HCT116 (cell line): ENCODE data around the gene LMBR1. TPM values are rescaled to one million over a fixed set of nuclear protein-coding genes. Genes with fewer than 3 reads are reported as not detected.
A peak's percentile ranks its signal among the peaks of the same experiment; 100 is the strongest.

Source experiments
- ATAC-seq: fragments of 200-7000 bp; cut with Tn5 transposase; 2 replicates; pipeline ENCODE4 v1.9.1; 2020; ENCODE audit warnings: mild to moderate bottlenecking, moderate library complexity
- BruUV-seq: library from RNA; stranded (reverse); fragments of 400-500 nt; replicated peaks from 2 replicates; lab custom pipeline; 2021; lab: Mats Ljungman, UMichigan
- CTCF ChIA-PET: fragments of 300-600 bp; sonication (Branson Sonifier 250); formaldehyde crosslinking; loops from one replicate; lab custom pipeline; 2021; ENCODE audit warnings: antibody characterized with exemption; lab: Charles Lee
- POLR2A ChIA-PET: fragments of 300-600, 350-600 bp; sonication (Branson Sonifier 250); formaldehyde crosslinking; loops from one replicate; lab custom pipeline; 2021; ENCODE audit warnings: antibody characterized with exemption; lab: Charles Lee
- RAD21 ChIA-PET, 2 experiments: fragments of 300-600 bp; sonication (Branson Sonifier 250); formaldehyde crosslinking; loops; one replicate each; lab custom pipeline; 2023; ENCODE audit warnings: low total read pairs in 2 of 2; ENCODE audit not compliant: uncharacterized antibody in 2 of 2, unreplicated experiment in 2 of 2, low non-redundant PET in 1 of 2; lab: Charles Lee
- DNase-seq: peaks from one replicate; pipeline ENCODE4 v3.0.0-alpha.2; 2010; ENCODE audit warnings: low read depth, low spot score
- H2AFZ ChIP-seq: fragments of 200-600 bp; shearing (Covaris generic), sonication (generic); 2 replicates; pipeline ENCODE4 v1.6.1; 2017; ENCODE audit warnings: low read depth, mixed run types, mixed read lengths, antibody characterized with exemption, low read length; ENCODE audit not compliant: poor library complexity, severe bottlenecking
- H3K27ac ChIP-seq: 2 replicates; pipeline ENCODE4 v1.5.1; 2012; ENCODE audit warnings: low read depth, low read length
- H3K27me3 ChIP-seq: fragments of 200-600 bp; sonication (generic); 2 replicates; pipeline ENCODE4 v1.6.1; 2016; ENCODE audit warnings: mixed run types, low read length, mixed read lengths; ENCODE audit not compliant: insufficient read depth
- H3K36me3 ChIP-seq, 2 experiments: fragments of 200-500 bp in 1 of 2; fragments of 200-600 bp in 1 of 2; sonication (Bioruptor generic) in 1 of 2; sonication (generic) in 1 of 2; 2 replicates each; pipeline versions ENCODE4 v1.5.1 to v1.6.1; 2014 to 2016; ENCODE audit warnings: low read length in 2 of 2, inconsistent platforms in 1 of 2, mixed read lengths in 1 of 2, mixed run types in 1 of 2; ENCODE audit not compliant: insufficient read depth in 2 of 2, control insufficient read depth in 1 of 2
- H3K4me1 ChIP-seq, 2 experiments: fragments of 200-600 bp in 1 of 2; sonication (generic) in 1 of 2; 2 replicates each; pipeline versions ENCODE4 v1.5.1 to v1.6.1; 2012 to 2017; ENCODE audit warnings: low read length in 2 of 2, inconsistent platforms in 1 of 2, mild to moderate bottlenecking in 1 of 2, mixed read lengths in 1 of 2, mixed run types in 1 of 2, moderate library complexity in 1 of 2; ENCODE audit not compliant: insufficient read depth in 2 of 2, control insufficient read depth in 1 of 2
- H3K4me2 ChIP-seq: fragments of 200-600 bp; sonication (generic); 2 replicates; pipeline ENCODE4 v1.6.1; 2017; ENCODE audit warnings: mixed run types, low read length, mixed read lengths
- H3K4me3 ChIP-seq, 2 experiments: fragments of 200-600 bp in 1 of 2; sonication (generic) in 1 of 2; replicated peaks in 1 of 2; 2 replicates each; pipeline ENCODE4 v1.5.1; 2011 to 2016; ENCODE audit warnings: low read length in 2 of 2, control low read depth in 1 of 2, low read depth in 1 of 2, mild to moderate bottlenecking in 1 of 2, mixed read lengths in 1 of 2, mixed run types in 1 of 2
- H3K79me2 ChIP-seq: fragments of 200-600 bp; sonication (generic); 2 replicates; pipeline ENCODE4 v1.6.1; 2017; ENCODE audit warnings: mild to moderate bottlenecking, mixed run types, low read length, moderate library complexity, mixed read lengths; ENCODE audit not compliant: insufficient read depth
- H3K9ac ChIP-seq: fragments of 200-600 bp; sonication (generic); 2 replicates; pipeline ENCODE4 v1.6.1; 2016; ENCODE audit warnings: low read length, mixed read lengths
- H3K9me2 ChIP-seq: fragments of 200-600 bp; sonication (generic), shearing (Covaris generic); 2 replicates; pipeline ENCODE4 v1.6.1; 2017; ENCODE audit warnings: mixed run types, mild to moderate bottlenecking, moderate library complexity; ENCODE audit not compliant: insufficient read depth
- H3K9me3 ChIP-seq, 2 experiments: fragments of 200-500 bp in 1 of 2; fragments of 200-600 bp in 1 of 2; sonication (Bioruptor generic) in 1 of 2; sonication (generic) in 1 of 2; 2 replicates each; pipeline ENCODE4 v1.6.1; 2014 to 2017; ENCODE audit warnings: low read length in 2 of 2, mixed read lengths in 2 of 2, inconsistent platforms in 1 of 2, low read depth in 1 of 2, mild to moderate bottlenecking in 1 of 2, mixed run types in 1 of 2, moderate library complexity in 1 of 2; ENCODE audit not compliant: control insufficient read depth in 1 of 2, insufficient read depth in 1 of 2
- H4K20me1 ChIP-seq: fragments of 200-600 bp; sonication (generic), shearing (Covaris generic); 2 replicates; pipeline ENCODE4 v1.6.1; 2017; ENCODE audit warnings: mixed run types, mild to moderate bottlenecking, moderate library complexity; ENCODE audit not compliant: insufficient read depth
- CBX3 ChIP-seq: IDR thresholded peaks from 2 replicates; pipeline ENCODE4 v1.6.1; 2012; ENCODE audit warnings: low read depth
- CEBPB ChIP-seq: IDR thresholded peaks from 2 replicates; pipeline ENCODE4 v1.6.1; 2012; ENCODE audit warnings: low read depth
- EZH2 ChIP-seq: fragments of 200-600 bp; sonication (generic); IDR thresholded peaks from 2 replicates; pipeline ENCODE4 v1.6.1; 2017; ENCODE audit warnings: antibody characterized with exemption, mixed run types
- EZH2phosphoT487 ChIP-seq: fragments of 200-600 bp; IDR thresholded peaks from 2 replicates; pipeline ENCODE4 v1.6.1; 2018; ENCODE audit warnings: antibody characterized with exemption, borderline replicate concordance
- JUND ChIP-seq: IDR thresholded peaks from 2 replicates; pipeline ENCODE4 v1.6.1; 2012
- POLR2AphosphoS5 ChIP-seq: IDR thresholded peaks from 2 replicates; pipeline ENCODE4 v1.6.1; 2011; ENCODE audit warnings: mild to moderate bottlenecking, low read depth, low read length, moderate library complexity
- TCF7L2 ChIP-seq: IDR thresholded peaks from 2 replicates; pipeline ENCODE4 v1.7.0; 2011; ENCODE audit warnings: borderline replicate concordance, inconsistent platforms; ENCODE audit not compliant: insufficient read depth, insufficient read length; ENCODE audit errors: extremely low read depth
- YY1 ChIP-seq: IDR thresholded peaks from 2 replicates; pipeline ENCODE4 v1.6.1; 2011; ENCODE audit warnings: low read length, low read depth, moderate library complexity, mild to moderate bottlenecking; ENCODE audit not compliant: insufficient replicate concordance; ENCODE audit errors: extremely low read depth
- ZBTB33 ChIP-seq: IDR thresholded peaks from 2 replicates; pipeline ENCODE4 v1.6.1; 2011; ENCODE audit warnings: mild to moderate bottlenecking, low read length, moderate library complexity; ENCODE audit not compliant: insufficient replicate concordance; ENCODE audit errors: extremely low read depth
- ZFX ChIP-seq: fragments of 450-650 bp; IDR thresholded peaks from 2 replicates; pipeline ENCODE4 v1.6.1; 2017
- ZNF274 ChIP-seq: fragments of 200-500 bp; sonication (Bioruptor generic); IDR thresholded peaks from 2 replicates; pipeline ENCODE4 v1.6.1; 2014; ENCODE audit warnings: mild to moderate bottlenecking, low read depth, low read length, inconsistent platforms
- intact Hi-C: fragments of 100-400 bp; cut with micrococcal nuclease; formaldehyde crosslinking; loops from 2 replicates; pipeline ENCODE4 v1.10.0; 2022
- total RNA-seq: library from RNA; stranded (reverse); gene quantifications from one replicate; pipeline ENCODE4 v1.2.1, GENCODE V29; 2021; ENCODE audit not compliant: unreplicated experiment
- TF ChIP-seq, protein P1 (sequence below): IDR thresholded peaks from 2 replicates; pipeline ENCODE4 v1.6.1; 2012; ENCODE audit warnings: low read depth

LMBR1 gene
- total RNA-seq, 1 experiment from 2014 or later = 84.0 TPM

- Histone ChIP-seq H3K36me3 (peaks cover 0 to 10% of the 10 kb centered on the region in 2 experiments; a peak in 2 of 4 replicates), H4K20me1 (no peaks in the 10 kb centered on the region), H3K27me3 (no peaks in the 10 kb centered on the region), H3K4me2 (no peak overlapping the region), H2AFZ (no peak overlapping the region), H3K4me1 (no peaks in the 10 kb centered on the region), H3K79me2 (peaks cover 19% of the 10 kb centered on the region), H3K27ac (no peak overlapping the region), H3K4me3 (no peak overlapping the region), H3K9ac (no peak overlapping the region), H3K9me2 (no peaks in the 10 kb centered on the region), H3K9me3 (no peaks in the 10 kb centered on the region)
- TF ChIP-seq CBX3 (no peak), EZH2 (no peak), CEBPB (no peak), ZNF274 (no peak), YY1 (no peak), ZFX (no peak), TCF7L2 (no peak), EZH2phosphoT487 (no peak), ZBTB33 (no peak), POLR2AphosphoS5 (no peak), JUND (no peak)
- TF ChIP-seq, protein P1, sequence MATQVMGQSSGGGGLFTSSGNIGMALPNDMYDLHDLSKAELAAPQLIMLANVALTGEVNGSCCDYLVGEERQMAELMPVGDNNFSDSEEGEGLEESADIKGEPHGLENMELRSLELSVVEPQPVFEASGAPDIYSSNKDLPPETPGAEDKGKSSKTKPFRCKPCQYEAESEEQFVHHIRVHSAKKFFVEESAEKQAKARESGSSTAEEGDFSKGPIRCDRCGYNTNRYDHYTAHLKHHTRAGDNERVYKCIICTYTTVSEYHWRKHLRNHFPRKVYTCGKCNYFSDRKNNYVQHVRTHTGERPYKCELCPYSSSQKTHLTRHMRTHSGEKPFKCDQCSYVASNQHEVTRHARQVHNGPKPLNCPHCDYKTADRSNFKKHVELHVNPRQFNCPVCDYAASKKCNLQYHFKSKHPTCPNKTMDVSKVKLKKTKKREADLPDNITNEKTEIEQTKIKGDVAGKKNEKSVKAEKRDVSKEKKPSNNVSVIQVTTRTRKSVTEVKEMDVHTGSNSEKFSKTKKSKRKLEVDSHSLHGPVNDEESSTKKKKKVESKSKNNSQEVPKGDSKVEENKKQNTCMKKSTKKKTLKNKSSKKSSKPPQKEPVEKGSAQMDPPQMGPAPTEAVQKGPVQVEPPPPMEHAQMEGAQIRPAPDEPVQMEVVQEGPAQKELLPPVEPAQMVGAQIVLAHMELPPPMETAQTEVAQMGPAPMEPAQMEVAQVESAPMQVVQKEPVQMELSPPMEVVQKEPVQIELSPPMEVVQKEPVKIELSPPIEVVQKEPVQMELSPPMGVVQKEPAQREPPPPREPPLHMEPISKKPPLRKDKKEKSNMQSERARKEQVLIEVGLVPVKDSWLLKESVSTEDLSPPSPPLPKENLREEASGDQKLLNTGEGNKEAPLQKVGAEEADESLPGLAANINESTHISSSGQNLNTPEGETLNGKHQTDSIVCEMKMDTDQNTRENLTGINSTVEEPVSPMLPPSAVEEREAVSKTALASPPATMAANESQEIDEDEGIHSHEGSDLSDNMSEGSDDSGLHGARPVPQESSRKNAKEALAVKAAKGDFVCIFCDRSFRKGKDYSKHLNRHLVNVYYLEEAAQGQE = no peak
- no peak for DNase-seq
- ChIA-PET CTCF (interaction anchor here (1.0 kb wide), 1 partner anchor 11 kb away, joined by 3 read pairs; no protein-coding TSS in a partner anchor), RAD21 (no interaction called here), POLR2A (no interaction called here)
- peak; percentile 45; the same call in 1 of the 2 replicates for ATAC-seq
- BruUV-seq = no TSS peak
- intact Hi-C loops = loop anchor here (10.0 kb wide), 1 partner anchor 855 kb away; no protein-coding TSS in a partner anchor
These were observed 73.2 kb downstream of the LMBR1 start for GRCh38 chr7:156819733-156820295.
